ENCODE results near the gene NAIF1.

NAIF1 gene

DNA sequence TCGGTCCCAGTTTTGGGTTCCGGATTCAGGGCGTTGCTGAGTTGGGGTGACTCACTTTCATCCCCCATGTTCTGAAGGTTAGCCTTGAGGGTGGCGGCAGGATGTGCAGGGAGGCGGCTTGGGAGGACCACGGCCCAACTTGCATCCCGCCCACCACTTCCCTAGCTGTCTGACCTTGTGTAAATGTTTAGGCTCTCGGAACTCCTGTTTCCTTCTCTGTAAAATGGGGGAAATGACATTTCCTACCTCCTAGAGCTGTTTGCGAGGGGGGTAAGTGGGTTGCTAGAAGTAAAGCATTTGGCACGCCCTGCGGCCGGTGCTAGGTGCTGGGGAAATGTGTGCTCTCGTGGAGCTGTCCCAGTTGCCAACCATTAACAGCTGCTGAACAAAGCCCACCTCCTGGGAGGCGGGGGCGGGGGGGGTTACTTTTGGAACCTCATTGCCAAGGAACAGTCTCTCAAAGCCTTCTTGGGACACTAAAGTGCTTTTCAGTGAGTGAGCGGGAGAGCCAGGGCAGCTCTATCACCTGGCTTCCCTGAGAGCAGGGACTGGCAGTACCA lies 32.9 kb upstream of the NAIF1 start:
- TF ChIP-seq CTCF (IDR thresholded peaks at IDR 0.05) = no peak

- TF ChIP-seq CTCF (IDR thresholded peaks at IDR 0.05) = no peak
These were observed 32.3 kb upstream of the NAIF1 start for GRCh38 chr9:128099231-128099931.

DNA sequence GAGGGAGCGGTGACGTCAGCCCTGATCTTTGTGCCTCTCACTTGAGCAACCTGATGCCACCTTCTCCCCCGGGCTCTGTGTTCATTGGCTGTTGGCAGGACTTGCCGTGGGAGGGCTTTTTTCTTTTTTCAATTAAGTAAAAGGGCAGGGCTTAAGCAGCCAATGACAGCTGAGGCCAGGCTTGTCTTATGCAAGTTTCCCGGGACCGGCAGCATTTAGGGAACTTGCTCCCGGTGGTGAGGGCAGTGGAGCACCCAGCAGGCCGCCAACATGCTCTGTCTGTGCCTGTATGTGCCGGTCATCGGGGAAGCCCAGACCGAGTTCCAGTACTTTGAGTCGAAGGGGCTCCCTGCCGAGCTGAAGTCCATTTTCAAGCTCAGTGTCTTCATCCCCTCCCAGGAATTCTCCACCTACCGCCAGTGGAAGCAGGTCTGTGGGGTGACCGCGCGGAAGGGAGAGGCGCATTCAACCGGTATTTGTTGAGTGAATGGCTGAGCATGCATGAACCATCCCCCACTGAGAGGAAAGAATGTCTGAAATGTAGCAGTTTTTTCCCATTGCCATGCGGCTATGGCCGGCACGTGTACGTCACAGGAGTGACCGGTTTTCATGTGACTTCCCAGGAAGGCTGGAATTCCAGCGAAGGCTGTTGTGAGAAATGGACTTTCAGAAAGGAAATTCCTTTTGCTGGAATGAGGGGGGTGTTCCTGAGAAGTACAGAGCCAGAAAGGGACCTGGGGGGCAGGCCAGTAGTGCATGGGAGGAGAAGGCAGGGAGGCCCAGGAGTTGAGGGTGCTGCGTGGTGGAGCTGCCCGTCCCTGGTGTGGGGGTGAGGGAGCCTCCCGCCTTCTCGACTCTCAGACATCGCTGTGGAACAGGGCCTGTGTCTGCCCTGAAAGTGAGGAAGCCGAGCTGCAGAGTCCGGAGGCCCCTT lies 31.4 kb upstream of the NAIF1 start:
- no peak for TF ChIP-seq CTCF (IDR thresholded peaks at IDR 0.05)

- TF ChIP-seq CTCF (IDR thresholded peaks at IDR 0.05) = no peak
These were observed 30.6 kb upstream of the NAIF1 start for GRCh38 chr9:128097543-128098296.

DNA sequence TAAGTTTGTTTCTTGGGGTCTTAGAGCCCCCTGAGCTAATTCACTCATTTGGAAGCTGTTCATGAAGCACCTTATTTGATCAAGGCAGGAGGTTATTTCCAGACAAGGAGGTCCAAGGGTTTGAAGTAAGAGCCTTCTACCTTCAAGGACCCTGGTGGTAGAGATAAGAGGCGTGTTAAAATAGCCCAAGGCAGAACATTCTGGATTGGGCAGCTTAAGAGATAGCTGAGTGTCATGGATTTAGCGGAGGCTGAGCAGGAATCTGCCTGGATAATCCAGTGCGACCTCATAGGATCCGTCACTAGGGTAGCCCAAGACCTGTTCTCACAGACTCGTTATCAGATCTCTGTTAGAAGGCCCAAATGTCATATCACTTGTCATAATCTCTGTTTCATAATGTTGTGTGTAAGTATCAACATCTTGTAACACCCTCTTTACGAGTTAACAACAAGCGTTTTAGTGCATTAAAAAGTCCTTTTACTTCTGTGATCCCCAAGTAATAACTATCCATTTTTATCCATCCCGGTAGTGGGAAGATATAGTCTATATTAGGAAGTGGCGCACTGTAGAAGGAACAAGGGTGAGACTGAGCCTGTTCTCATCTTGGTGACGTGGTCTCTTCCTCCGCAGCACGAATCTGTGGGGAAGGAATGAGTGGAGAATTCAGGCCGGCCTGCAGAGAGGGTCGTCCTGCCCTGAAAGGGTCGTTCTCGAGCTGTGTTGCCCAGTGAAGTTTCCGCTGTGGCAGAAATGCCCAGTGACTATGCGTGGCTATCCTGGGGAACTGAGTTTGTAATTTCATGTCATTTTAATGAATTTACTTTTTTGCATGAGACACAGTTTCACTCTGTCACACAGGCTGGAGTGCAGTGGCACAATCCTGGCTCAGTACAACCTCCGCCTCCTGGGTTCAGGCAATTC lies 29.8 kb upstream of the NAIF1 start:
- TF ChIP-seq CTCF (IDR thresholded peaks at IDR 0.05) = no peak

DNA sequence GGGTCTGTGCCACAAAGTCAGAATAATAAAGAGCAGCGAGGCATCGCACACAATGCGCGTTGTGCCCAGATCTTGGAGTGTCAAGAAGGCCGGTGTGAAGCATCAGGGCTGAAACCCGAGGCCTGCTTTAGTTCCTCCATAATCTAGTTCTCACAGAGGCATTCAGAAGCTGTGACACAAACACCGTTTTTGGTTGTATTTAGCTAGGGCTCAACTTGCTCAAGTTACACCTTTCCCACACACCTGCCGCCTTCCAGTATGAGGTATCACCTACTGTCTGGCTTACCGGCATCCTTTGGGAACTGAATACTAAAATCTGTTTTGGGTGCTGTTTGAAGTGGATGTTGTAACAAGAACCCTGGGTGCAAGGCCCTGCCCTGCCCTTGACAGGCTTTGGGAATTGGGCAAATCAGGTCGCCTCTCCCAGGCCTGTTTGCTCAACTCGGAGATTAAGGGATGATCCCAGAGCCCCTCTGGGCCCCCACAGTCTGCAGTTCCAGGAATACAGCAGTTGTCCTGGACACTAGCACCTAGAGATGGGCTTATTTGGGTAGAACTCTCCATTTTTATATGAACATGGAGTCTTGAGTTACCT lies 27.9 kb upstream of the NAIF1 start:
- no peak for TF ChIP-seq CTCF (IDR thresholded peaks at IDR 0.05)

Measured in LNCAP (cell line).